Smooth muscle cell (in vitro differentiated cells): Measurements from ENCODE around the gene HOTAIR. TPM values are rescaled to one million over a fixed set of nuclear protein-coding genes. Genes with fewer than 3 reads are reported as not detected.

Experiments used
- DNase-seq: peaks from one replicate; lab custom pipeline; 2025; ENCODE audit not compliant: unreplicated experiment; lab: John Stamatoyannopoulos, UW
- H2AFZ ChIP-seq: fragments of 200-600 bp; sonication (generic); 2 replicates; pipeline ENCODE4 v1.6.0; 2016; ENCODE audit warnings: antibody characterized with exemption, low read depth, mild to moderate bottlenecking
- H3F3A ChIP-seq: fragments of 200-600 bp; sonication (generic); 2 replicates; pipeline ENCODE4 v1.6.0; 2017; ENCODE audit warnings: antibody characterized with exemption, low read depth
- H3K27ac ChIP-seq: fragments of 200-600 bp; sonication (generic); 2 replicates; pipeline ENCODE4 v1.5.1; 2016; ENCODE audit warnings: low read depth, mild to moderate bottlenecking
- H3K27me3 ChIP-seq: fragments of 200-600 bp; sonication (generic); 2 replicates; pipeline ENCODE4 v1.6.1; 2016; ENCODE audit warnings: low read depth, mild to moderate bottlenecking
- H3K36me3 ChIP-seq: fragments of 200-600 bp; sonication (generic); 2 replicates; pipeline ENCODE4 v1.5.1; 2016; ENCODE audit warnings: low read depth
- H3K4me1 ChIP-seq: fragments of 200-600 bp; sonication (generic); 2 replicates; pipeline ENCODE4 v1.5.1; 2016; ENCODE audit warnings: low read depth
- H3K4me2 ChIP-seq: fragments of 200-600 bp; sonication (generic); 2 replicates; pipeline ENCODE4 v1.6.0; 2016; ENCODE audit warnings: mild to moderate bottlenecking
- H3K4me3 ChIP-seq: fragments of 200-600 bp; sonication (generic); 2 replicates; pipeline ENCODE4 v1.5.1; 2016; ENCODE audit warnings: mild to moderate bottlenecking
- H3K79me2 ChIP-seq: fragments of 200-600 bp; sonication (generic); 2 replicates; pipeline ENCODE4 v1.6.0; 2016; ENCODE audit warnings: low read depth, mild to moderate bottlenecking
- H3K9ac ChIP-seq: fragments of 200-600 bp; sonication (generic); 2 replicates; pipeline ENCODE4 v1.6.0; 2016; ENCODE audit warnings: low read depth
- H3K9me3 ChIP-seq: fragments of 200-600 bp; sonication (generic); replicated peaks from 2 replicates; pipeline ENCODE4 v1.5.1; 2016; ENCODE audit warnings: low read depth
- H4K20me1 ChIP-seq: fragments of 200-600 bp; sonication (generic); 2 replicates; pipeline ENCODE4 v1.6.0; 2016; ENCODE audit warnings: low read depth
- WGBS: methylation state at CpG from one replicate; pipeline ENCODE4 v1.1.7; 2016; ENCODE audit warnings: low lambda C conversion rate; 5-methylcytosine and 5-hydroxymethylcytosine counted together
- polyA plus RNA-seq: library from polyadenylated mRNA; unstranded; fragments of >200 nt; fragmentation: Nextera tagmentation; extraction: Ambion mirVana; gene quantifications from 2 replicates; pipeline ENCODE4 v1.2.1, GENCODE V29; 2016
- total RNA-seq: library from RNA; depleted of rRNA; stranded (reverse); fragments of >200 nt; gene quantifications from 2 replicates; pipeline ENCODE4 v1.2.3, GENCODE V29; 2014
- TF ChIP-seq, protein P1 (sequence below): fragments of 200-600 bp; sonication (generic); IDR thresholded peaks from 2 replicates; pipeline ENCODE4 v1.5.1; 2017; ENCODE audit warnings: borderline replicate concordance, mild to moderate bottlenecking, antibody characterized with exemption; ENCODE audit not compliant: insufficient read depth, poor library complexity, severe bottlenecking

HOTAIR gene
- total and polyA plus RNA-seq, 2 experiments from 2014 or later: 0.43 TPM; not detected in 1

DNA sequence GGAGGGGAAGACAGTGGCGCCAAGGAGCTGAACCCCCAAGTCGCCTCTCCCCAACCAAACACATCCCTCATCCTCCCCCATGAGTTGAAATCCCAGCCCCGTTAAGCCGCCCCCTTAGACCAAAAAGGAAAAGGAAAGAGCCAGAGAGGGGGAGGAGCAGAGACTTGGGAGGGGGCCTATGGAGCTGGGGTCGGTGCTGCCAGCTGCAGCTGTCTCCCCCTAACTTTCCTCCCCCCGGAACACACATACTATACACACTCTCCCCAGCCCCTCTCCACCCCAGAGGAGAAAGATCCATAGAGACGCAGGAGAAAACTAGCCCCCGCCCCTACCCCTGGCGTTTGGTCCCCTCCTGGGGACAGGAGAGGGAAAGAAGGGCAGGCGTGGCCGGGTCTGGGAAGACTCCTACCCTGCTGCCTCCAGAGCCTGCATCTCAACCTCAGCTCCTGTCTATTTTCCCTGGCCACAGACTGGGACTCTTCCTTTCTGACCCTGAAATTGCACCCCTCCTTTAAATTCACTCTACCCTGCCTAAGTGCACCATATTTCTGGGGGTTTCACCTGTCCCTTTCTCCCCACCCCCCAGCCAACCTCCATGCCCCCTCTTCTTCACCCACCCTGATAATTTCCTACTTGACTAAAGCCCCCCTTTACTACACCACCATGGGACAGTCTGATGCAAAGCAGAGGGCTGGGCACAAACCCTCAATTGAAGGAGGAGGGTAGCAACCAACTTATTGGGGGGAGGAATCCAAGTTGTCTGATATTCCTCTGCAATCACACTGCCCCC is 23.6 kb upstream of the HOTAIR start:
- Histone ChIP-seq H3K4me2 (no peak overlapping the region), H3K9ac (no peak overlapping the region), H3K36me3 (no peaks in the 10 kb centered on the region), H2AFZ (no peak overlapping the region), H4K20me1 (no peaks in the 10 kb centered on the region), H3K79me2 (no peaks in the 10 kb centered on the region), H3F3A (no peaks in the 10 kb centered on the region), H3K4me1 (peaks cover 7% of the 10 kb centered on the region), H3K27ac (no peak overlapping the region), H3K4me3 (no peak overlapping the region), H3K27me3 (peaks cover 100% of the 10 kb centered on the region), H3K9me3 (no peaks in the 10 kb centered on the region)
- WGBS: 30% methylated on average over 9 of the region's 11 CpGs
- no peak for DNase-seq
- TF ChIP-seq, protein P1, sequence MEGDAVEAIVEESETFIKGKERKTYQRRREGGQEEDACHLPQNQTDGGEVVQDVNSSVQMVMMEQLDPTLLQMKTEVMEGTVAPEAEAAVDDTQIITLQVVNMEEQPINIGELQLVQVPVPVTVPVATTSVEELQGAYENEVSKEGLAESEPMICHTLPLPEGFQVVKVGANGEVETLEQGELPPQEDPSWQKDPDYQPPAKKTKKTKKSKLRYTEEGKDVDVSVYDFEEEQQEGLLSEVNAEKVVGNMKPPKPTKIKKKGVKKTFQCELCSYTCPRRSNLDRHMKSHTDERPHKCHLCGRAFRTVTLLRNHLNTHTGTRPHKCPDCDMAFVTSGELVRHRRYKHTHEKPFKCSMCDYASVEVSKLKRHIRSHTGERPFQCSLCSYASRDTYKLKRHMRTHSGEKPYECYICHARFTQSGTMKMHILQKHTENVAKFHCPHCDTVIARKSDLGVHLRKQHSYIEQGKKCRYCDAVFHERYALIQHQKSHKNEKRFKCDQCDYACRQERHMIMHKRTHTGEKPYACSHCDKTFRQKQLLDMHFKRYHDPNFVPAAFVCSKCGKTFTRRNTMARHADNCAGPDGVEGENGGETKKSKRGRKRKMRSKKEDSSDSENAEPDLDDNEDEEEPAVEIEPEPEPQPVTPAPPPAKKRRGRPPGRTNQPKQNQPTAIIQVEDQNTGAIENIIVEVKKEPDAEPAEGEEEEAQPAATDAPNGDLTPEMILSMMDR: no peak

DNA sequence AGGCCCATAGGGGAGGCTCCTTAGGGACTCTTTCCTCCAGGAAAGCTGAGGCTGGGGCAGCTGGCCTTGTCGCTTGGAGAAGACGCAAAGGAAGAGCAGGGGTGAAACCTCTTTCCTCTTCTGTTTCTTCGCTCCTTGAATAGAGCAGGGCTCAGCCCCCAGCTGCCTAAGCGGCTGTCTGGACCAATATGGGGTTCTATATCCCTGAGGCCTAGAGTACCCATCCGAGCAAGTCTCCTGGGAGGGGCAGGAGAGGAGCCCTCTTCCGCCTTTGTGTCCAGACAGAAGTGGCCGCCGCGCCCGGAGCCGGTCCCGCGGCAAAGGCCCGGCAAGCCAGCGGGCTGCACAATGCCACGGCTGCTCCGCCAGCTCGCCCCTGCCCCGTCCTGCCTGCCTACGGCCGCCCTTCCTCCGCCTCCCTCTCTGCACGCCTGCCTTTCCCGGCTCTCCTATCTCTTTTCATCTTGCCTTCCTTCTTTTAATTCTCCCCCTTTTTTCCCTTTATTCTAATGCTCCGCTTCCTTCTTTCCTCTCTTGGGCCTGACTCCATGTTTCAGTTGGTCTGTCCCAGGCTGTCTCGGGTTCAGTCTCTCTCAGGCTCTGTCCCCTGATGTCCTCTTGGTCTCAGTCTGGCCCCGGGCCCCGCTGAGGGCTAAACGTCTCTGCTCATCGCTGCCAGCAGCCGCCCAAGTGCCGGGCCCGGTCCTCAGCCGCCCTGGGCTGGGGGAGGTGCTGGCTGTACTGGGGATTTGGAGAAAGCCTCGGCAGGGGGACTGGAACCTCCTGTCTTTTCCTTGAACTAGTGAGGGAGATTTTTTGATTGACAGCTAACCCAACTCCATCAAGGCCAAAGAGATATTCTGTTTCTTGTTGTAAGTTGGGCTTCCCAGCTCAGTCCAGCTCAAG is 22.7 kb upstream of the HOTAIR start:
- no peak for DNase-seq
- H3K4me2 ChIP-seq: peak overlapping the region; percentile 29
- H3K9me3 ChIP-seq: no peaks in the 10 kb centered on the region
- no peaks in the 10 kb centered on the region for H3F3A ChIP-seq
- H3K27me3 ChIP-seq: peaks cover 100% of the 10 kb centered on the region
- no peaks in the 10 kb centered on the region for H4K20me1 ChIP-seq
- 15% methylated on average over 35 of the region's 35 CpGs for WGBS
- H3K36me3 ChIP-seq: no peaks in the 10 kb centered on the region
- H2AFZ ChIP-seq: no peak overlapping the region
- peaks cover 7% of the 10 kb centered on the region for H3K4me1 ChIP-seq
- H3K9ac ChIP-seq: no peak overlapping the region
- no peak overlapping the region for H3K27ac ChIP-seq
- H3K4me3 ChIP-seq: no peak overlapping the region
- TF ChIP-seq, protein P1: no peak
- H3K79me2 ChIP-seq: no peaks in the 10 kb centered on the region

DNA sequence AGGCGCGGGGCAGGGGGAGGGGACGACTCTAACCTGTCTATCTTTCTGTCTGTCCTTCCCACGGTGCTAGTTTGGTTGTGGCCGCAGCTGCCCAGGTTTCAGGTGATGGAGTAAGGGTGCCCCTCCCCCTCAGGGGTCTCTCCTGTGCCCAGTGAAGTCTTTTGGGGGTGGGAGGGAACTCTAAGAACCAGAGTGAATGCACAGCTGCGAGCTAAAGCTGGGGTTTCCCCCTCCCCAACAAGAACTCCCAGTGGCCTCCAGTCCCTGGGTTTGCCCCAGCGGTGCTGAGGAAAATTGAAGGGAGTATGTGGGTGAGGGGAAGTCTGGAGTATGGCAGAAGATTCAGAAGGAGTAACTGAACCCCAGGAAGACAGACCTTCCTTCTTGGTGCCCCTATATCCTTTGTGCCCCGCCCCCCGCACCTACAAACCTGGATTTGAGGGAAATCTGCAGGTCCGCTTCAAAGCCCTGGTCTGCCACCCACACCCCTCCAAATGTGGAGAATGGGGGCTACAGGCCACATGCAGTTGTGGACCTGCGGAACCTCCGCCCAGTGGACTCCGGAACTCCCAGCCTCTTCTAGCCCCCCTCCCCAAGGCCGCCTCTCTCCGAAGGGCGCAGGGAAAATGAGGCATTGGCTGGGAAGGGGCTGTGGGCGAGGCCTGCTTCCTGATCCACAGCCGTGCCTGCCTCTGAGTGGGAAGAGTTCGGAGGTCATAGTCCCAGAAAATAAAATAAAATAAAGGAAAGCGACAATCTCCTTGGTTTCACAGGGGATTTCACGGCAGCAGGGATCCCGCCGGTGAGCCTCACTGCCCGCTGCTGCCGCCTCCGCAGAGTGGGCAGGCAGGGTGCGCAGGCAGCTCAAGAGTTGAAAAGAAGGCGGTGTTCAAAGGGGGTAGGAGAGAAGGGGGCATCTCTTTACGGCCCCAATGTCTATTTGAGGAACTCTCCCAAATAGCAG is 21.8 kb upstream of the HOTAIR start:
- no peaks in the 10 kb centered on the region for H3K79me2 ChIP-seq
- peaks cover 7% of the 10 kb centered on the region for H3K4me1 ChIP-seq
- H4K20me1 ChIP-seq: no peaks in the 10 kb centered on the region
- no peaks in the 10 kb centered on the region for H3K9me3 ChIP-seq
- TF ChIP-seq, protein P1: no peak
- H2AFZ ChIP-seq: peak overlapping the region; percentile 84
- peak overlapping the region; percentile 21 for H3K27ac ChIP-seq
- H3K4me3 ChIP-seq: peak overlapping the region; percentile 49
- 35% methylated on average over 29 of the region's 29 CpGs for WGBS
- H3K4me2 ChIP-seq: peak overlapping the region; percentile 89
- H3K36me3 ChIP-seq: no peaks in the 10 kb centered on the region
- H3K27me3 ChIP-seq: peaks cover 100% of the 10 kb centered on the region
- H3K9ac ChIP-seq: peak overlapping the region; percentile 63
- no peaks in the 10 kb centered on the region for H3F3A ChIP-seq
- no peak for DNase-seq
